Measurements from ENCODE around the gene KCNG4. TPM values are rescaled to one million over a fixed set of nuclear protein-coding genes. Genes with fewer than 3 reads are reported as not detected.

KCNG4 gene
- total and polyA plus RNA-seq, 11 donors: not detected

GRCh38 chr16:84284154-84284722, 44.4 kb upstream of the KCNG4 start:
- intact Hi-C loops (cut with DNase I): loop anchor here in 2 of 10 donors (5.0 to 10.0 kb wide), 2 partner anchors 33 to 331 kb away; partner anchors contain the start of gene COTL1 (in 1 of the 2)
- Histone ChIP-seq H3K4me3 (no peak overlapping the region), H3K27ac (peak overlapping the region in 11 of 12 donors; percentile 4 to 68 (median 56)), H3K4me1 (peaks cover 0 to 33% (median 18%) of the 10 kb centered on the region in 12 donors), H3K27me3 (peaks cover 0 to 11% (median 0%) of the 10 kb centered on the region in 9 donors), H3K36me3 (no peaks in the 10 kb centered on the region), H3K9me3 (peaks cover 0 to 7% (median 0%) of the 10 kb centered on the region in 12 donors)
- peak; percentile 42 to 81 (median 73) for DNase-seq
- 41 to 49% (median 43%) methylated on average over 11 to 13 of the region's 13 CpGs for WGBS, 4 donors
- no peak for TF ChIP-seq POLR2A (IDR thresholded peaks at IDR 0.05)
- no peak for TF ChIP-seq CTCF (IDR thresholded peaks at IDR 0.05)
- ATAC-seq: peak; percentile 59 to 88 (median 84)

- DNase-seq (peak in 3 of 5 donors; percentile 20 to 46 (median 29)), ATAC-seq (peak in 1 of 4 donors; percentile 21)
- peaks cover 0 to 33% (median 18%) of the 10 kb centered on the region in 12 donors for H3K4me1 ChIP-seq
- WGBS, 4 donors: 74 to 79% (median 75%) methylated on average over 23 to 24 of the region's 24 CpGs
- no peaks in the 10 kb centered on the region for H3K36me3 ChIP-seq
- H3K27me3 ChIP-seq: peaks cover 0 to 11% (median 0%) of the 10 kb centered on the region in 9 donors
- peak overlapping the region in 11 of 12 donors; percentile 4 to 68 (median 56) for H3K27ac ChIP-seq
- H3K4me3 ChIP-seq: no peak overlapping the region
- H3K9me3 ChIP-seq: peaks cover 0 to 7% (median 0%) of the 10 kb centered on the region in 12 donors
- TF ChIP-seq CTCF (IDR thresholded peaks at IDR 0.05): no peak
- TF ChIP-seq POLR2A (IDR thresholded peaks at IDR 0.05): no peak
- intact Hi-C loops (cut with DNase I): loop anchor here in 2 of 10 donors (5.0 to 10.0 kb wide), 2 partner anchors 34 to 331 kb away; partner anchors contain the start of gene COTL1 (in 1 of the 2)
Observed at GRCh38 chr16:84283314-84284153, 43.7 kb upstream of the KCNG4 start.

GRCh38 chr16:84282533-84282932, 42.7 kb upstream of the KCNG4 start:
- Histone ChIP-seq H3K27ac (no peak overlapping the region), H3K4me3 (no peak overlapping the region), H3K36me3 (no peaks in the 10 kb centered on the region), H3K9me3 (no peaks in the 10 kb centered on the region), H3K4me1 (peaks cover 0 to 33% (median 18%) of the 10 kb centered on the region in 12 donors), H3K27me3 (peaks cover 0 to 11% (median 0%) of the 10 kb centered on the region in 9 donors)
- WGBS, 4 donors: 77 to 83% (median 82%) methylated on average over 5 to 6 of the region's 6 CpGs
- TF ChIP-seq CTCF (IDR thresholded peaks at IDR 0.05) (no peak), POLR2A (IDR thresholded peaks at IDR 0.05) (no peak)
- intact Hi-C loops (cut with DNase I): loop anchor here in 2 of 10 donors (5.0 to 10.0 kb wide), 2 partner anchors 35 to 332 kb away; partner anchors contain the start of gene COTL1 (in 1 of the 2)
- DNase-seq (no peak), ATAC-seq (no peak)

- no peak overlapping the region for H3K4me3 ChIP-seq
- TF ChIP-seq POLR2A (IDR thresholded peaks at IDR 0.05): no peak
- TF ChIP-seq CTCF (IDR thresholded peaks at IDR 0.05): no peak
- H3K27me3 ChIP-seq: peaks cover 0 to 11% (median 0%) of the 10 kb centered on the region in 9 donors
- H3K36me3 ChIP-seq: no peaks in the 10 kb centered on the region
- ATAC-seq (no peak), DNase-seq (no peak)
- WGBS, 4 donors: 85 to 90% (median 87%) methylated on average over 3 of the region's 3 CpGs
- H3K4me1 ChIP-seq: peaks cover 0 to 21% (median 10%) of the 10 kb centered on the region in 12 donors
- no peaks in the 10 kb centered on the region for H3K9me3 ChIP-seq
- intact Hi-C loops (cut with DNase I): loop anchor here in 2 of 10 donors (2.0 to 10.0 kb wide), 3 partner anchors 26 to 334 kb away; partner anchors contain the start of gene COTL1 (in 1 of the 2)
- no peak overlapping the region for H3K27ac ChIP-seq
Observed at GRCh38 chr16:84281074-84281473, 41.3 kb upstream of the KCNG4 start.
